ENCODE results near the gene AP1S3. TPM values are rescaled to one million over a fixed set of nuclear protein-coding genes. Genes with fewer than 3 reads are reported as not detected.
"Not testable (repeated sequence)": the region's sequence is repeated elsewhere in the genome, so short reads cannot be mapped to it uniquely, and the experiment has no call there.

AP1S3 gene
- polyA plus RNA-seq, 12 donors, result 0.30 to 3.2 (median 0.87) TPM; not detected in 2

- DNase-seq, result not testable (repeated sequence)
Measured at GRCh38 chr2:223761746-223762145, 75.6 kb downstream of the AP1S3 start.

- DNase-seq, result no peak
Measured at GRCh38 chr2:223760838-223761502, 76.4 kb downstream of the AP1S3 start.

- no peak for DNase-seq
Measured at GRCh38 chr2:223759569-223760430, 77.6 kb downstream of the AP1S3 start.

- DNase-seq, result no peak
Measured at GRCh38 chr2:223758131-223758840, 79.1 kb downstream of the AP1S3 start.

- DNase-seq, result no peak
Measured at GRCh38 chr2:223753940-223754339, 83.4 kb downstream of the AP1S3 start.

- DNase-seq, result no peak
Measured at GRCh38 chr2:223751012-223751411, 86.4 kb downstream of the AP1S3 start.

GRCh38 chr2:223747392-223748042 is 89.9 kb downstream of the AP1S3 start:
- DNase-seq, result no peak

- no peak for DNase-seq
Measured at GRCh38 chr2:223746611-223747010, 90.8 kb downstream of the AP1S3 start.

- DNase-seq, result no peak
Measured at GRCh38 chr2:223744580-223744979, 92.8 kb downstream of the AP1S3 start.

GRCh38 chr2:223740679-223741078 is 96.7 kb downstream of the AP1S3 start:
- no peak for DNase-seq

GRCh38 chr2:223737207-223737606 is 100.2 kb downstream of the AP1S3 start:
- DNase-seq, result no peak

GRCh38 chr2:223736488-223736887 is 100.9 kb downstream of the AP1S3 start:
- DNase-seq, result no peak

GRCh38 chr2:223735659-223736244 is 101.6 kb downstream of the AP1S3 start:
- DNase-seq, result no peak

- no peak for DNase-seq
Measured at GRCh38 chr2:223735035-223735640, 102.2 kb downstream of the AP1S3 start.

- no peak for DNase-seq
Measured at GRCh38 chr2:223734346-223734745, 103.0 kb downstream of the AP1S3 start.

- DNase-seq, result no peak
Measured at GRCh38 chr2:223732346-223732745, 105.0 kb downstream of the AP1S3 start.

GRCh38 chr2:223731503-223731902 is 105.9 kb downstream of the AP1S3 start:
- no peak for DNase-seq

GRCh38 chr2:223729781-223730180 is 107.6 kb downstream of the AP1S3 start:
- DNase-seq, result no peak

GRCh38 chr2:223727562-223727961 is 109.8 kb downstream of the AP1S3 start:
- DNase-seq, result no peak

- no peak for DNase-seq
Measured at GRCh38 chr2:223725986-223726970, 111.1 kb downstream of the AP1S3 start.
